Activated naive CD8-positive, alpha-beta T cell treated with anti-CD3 and anti-CD28 coated beads for 36 hours (primary cell): ENCODE data around the gene NSMCE1. TPM values are rescaled to one million over a fixed set of nuclear protein-coding genes. Genes with fewer than 3 reads are reported as not detected.

Source experiments
- DNase-seq: peaks from one replicate; pipeline ENCODE4 v3.0.0; 2021
- H3K27ac Mint-ChIP-seq: one replicate; pipeline ENCODE4 v1.8.0; 2022; ENCODE audit warnings: mild to moderate bottlenecking, moderate library complexity, mixed read lengths
- H3K27me3 Mint-ChIP-seq: one replicate; pipeline ENCODE4 v1.8.0; 2022; ENCODE audit warnings: mild to moderate bottlenecking, mixed read lengths
- H3K36me3 Mint-ChIP-seq: one replicate; pipeline ENCODE4 v1.8.0; 2021; ENCODE audit warnings: mild to moderate bottlenecking, mixed read lengths
- H3K4me1 Mint-ChIP-seq: one replicate; pipeline ENCODE4 v1.8.0; 2021; ENCODE audit warnings: mixed read lengths
- H3K4me3 Mint-ChIP-seq: one replicate; pipeline ENCODE4 v1.8.0; 2022; ENCODE audit warnings: mild to moderate bottlenecking, moderate library complexity, mixed read lengths
- H3K9me3 Mint-ChIP-seq: one replicate; pipeline ENCODE4 v1.8.0; 2022; ENCODE audit warnings: mixed read lengths
- total RNA-seq, 2 experiments: library from RNA; stranded (reverse); gene quantifications; one replicate each; pipeline ENCODE4 v1.2.3, GENCODE V29; 2021

NSMCE1 gene
- total RNA-seq, result 100 to 1,000 TPM; 133 to 146 TPM

DNA sequence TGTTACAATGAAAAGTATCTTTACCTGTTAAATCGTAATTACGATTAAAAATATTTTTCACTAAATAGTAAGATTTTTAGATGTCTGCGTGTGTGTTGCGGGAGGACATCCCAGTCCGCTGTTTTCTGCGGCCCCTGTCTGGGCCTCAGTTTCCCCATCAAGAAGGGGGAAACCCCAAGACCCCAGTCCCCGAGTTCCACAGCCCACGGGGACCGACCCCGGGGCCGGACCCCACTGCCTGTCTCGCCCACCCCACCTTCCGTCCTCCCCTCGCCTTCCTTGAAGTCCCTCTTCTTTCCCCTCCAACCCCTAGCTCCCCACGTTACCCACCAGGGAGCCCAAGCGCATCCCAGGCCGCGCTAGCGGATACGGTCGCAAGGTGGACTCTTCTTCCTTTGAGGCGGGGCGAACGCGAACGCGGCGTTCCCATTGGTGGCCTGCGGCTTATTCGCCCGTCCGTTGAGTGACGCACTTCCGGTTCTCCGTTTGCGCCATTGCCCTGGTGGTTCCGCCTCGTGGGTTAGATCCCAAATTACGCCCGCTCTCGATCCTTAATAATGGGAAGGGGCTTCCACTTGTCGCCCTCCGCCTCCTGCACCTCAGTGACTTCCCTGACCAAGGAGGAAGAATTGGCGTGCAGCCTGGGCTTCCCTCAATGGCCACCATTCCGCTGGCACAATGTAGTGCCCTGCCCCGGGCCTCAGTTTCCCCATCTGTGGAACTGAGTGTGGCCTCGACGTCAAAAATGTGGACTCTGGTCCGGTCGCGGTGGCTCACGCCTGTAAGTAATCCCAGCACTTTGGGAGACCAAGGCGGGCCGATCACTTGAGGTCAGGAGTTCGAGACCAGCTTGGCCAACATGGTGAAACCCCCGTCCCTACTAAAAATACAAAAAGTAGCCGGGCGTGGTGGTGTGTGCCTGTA is at the start of gene NSMCE1:
Gene NSMCE1, minus strand, starts transcription at position 397 of the 924 bp plus-strand sequence. CDS start 11,202 bp downstream, outside the sequence.
- Mint-ChIP-seq H3K36me3 (peaks cover 61% of the 10 kb centered on the region), H3K9me3 (peaks cover 8% of the 10 kb centered on the region), H3K4me1 (peaks cover 70% of the 10 kb centered on the region), H3K27ac (peak within 1 kb of the TSS; percentile 99), H3K4me3 (peak within 1 kb of the TSS; percentile 98), H3K27me3 (no peaks in the 10 kb centered on the region)
- DNase-seq, result peak; percentile 96

DNA sequence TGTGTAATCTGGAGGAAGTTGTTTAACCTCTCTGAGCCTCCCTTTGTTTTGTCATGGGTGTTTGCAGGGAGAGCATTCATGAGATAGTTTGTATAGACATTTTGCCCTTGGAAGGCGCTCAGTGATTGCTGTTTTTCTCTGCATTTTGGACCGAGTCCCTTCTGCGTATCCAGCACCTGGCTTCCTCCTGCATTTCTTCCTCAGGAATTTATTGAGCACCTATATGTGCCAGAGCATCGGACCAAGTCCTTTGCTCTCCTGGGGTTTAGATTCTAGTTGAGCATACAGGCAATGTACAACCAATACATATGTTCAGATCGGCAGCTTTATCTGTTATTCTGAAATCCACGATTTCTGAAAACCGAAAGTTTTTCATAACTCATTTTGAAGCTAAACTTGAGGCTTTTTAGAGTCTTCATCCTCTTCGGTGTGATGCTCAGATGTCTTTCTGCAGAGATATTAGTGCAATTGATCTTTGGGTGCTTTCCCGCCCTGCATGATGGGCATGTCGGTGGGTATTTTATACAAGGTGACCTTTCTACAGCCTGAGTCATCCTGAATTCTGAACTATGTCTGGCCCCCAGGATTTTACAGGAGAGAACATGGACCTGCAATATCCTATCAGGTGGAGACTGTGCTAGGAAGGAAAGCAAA is 49.3 kb upstream of the NSMCE1 start:
- peak; percentile 59 for DNase-seq
- Mint-ChIP-seq H3K27me3 (no peaks in the 10 kb centered on the region), H3K36me3 (peaks cover 77% of the 10 kb centered on the region), H3K4me1 (peaks cover 76% of the 10 kb centered on the region), H3K9me3 (peaks cover 1% of the 10 kb centered on the region), H3K4me3 (peak overlapping the region; percentile 98), H3K27ac (peak overlapping the region; percentile 99)

DNA sequence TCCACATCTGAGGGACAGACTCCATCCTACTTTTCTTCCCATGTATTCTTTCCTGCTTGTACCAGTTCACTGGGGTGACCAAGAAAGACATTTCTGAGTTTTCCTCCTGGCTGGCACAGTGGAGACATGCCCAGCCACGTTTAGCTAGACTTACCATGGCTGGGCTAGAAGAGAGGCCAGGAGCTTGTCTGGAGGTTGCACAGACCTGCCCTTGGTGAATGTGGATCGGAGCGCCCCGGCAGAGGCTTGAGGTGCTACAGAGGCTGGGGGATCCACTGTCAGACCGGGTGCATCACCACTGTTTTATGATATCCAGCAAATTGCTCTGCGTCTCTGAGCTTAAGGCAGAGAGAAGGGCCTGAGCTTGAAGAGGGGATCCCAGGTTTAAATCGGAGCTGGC is 48.7 kb upstream of the NSMCE1 start:
- peaks cover 75% of the 10 kb centered on the region for H3K4me1 Mint-ChIP-seq
- H3K36me3 Mint-ChIP-seq, result peaks cover 72% of the 10 kb centered on the region
- no peaks in the 10 kb centered on the region for H3K27me3 Mint-ChIP-seq
- no peak for DNase-seq
- peak overlapping the region; percentile 98 for H3K4me3 Mint-ChIP-seq
- peak overlapping the region; percentile 99 for H3K27ac Mint-ChIP-seq
- H3K9me3 Mint-ChIP-seq, result no peaks in the 10 kb centered on the region

GRCh38 chr16:27316038-27316680 is 47.6 kb upstream of the NSMCE1 start:
- peak overlapping the region; percentile 99 for H3K27ac Mint-ChIP-seq
- DNase-seq, result no peak
- H3K4me3 Mint-ChIP-seq, result peak overlapping the region; percentile 98
- H3K4me1 Mint-ChIP-seq, result peaks cover 68% of the 10 kb centered on the region
- no peaks in the 10 kb centered on the region for H3K27me3 Mint-ChIP-seq
- H3K36me3 Mint-ChIP-seq, result peaks cover 61% of the 10 kb centered on the region
- H3K9me3 Mint-ChIP-seq, result no peaks in the 10 kb centered on the region

DNA sequence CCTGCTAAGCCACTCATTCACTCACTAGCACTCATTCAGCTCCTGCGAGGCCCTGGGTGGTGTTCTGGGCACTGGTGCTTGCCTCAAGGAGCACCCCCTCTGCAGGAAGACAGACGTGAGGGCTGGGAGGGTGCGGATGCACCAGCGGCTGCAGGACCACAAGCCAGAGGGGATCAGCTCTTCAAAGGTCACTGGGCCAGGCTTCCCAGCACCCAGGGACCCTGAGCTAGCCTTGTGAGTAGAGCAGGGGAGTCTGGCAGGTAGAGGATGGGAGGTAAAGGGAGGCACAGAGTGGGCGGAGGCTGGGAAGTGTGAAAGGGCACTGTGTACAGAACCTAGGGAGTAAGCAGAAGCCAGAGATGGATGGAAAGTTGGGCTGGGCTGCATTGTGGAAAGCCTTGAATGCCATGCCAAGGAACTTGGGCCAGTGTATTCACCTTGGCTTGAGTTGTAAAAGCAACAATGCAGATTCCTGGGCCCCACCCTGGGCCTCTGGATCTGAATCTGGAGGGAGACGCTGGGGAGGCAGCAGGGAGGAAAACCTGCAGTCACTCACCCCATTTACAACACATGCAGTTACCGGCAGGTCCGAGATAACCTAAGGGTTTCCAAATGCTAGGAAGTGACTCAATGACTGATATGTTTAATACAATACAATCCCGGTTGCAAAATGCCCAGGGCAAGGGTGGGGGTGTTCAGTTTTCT is 46.9 kb upstream of the NSMCE1 start:
- Mint-ChIP-seq H3K9me3 (no peaks in the 10 kb centered on the region), H3K4me3 (peak overlapping the region; percentile 98), H3K4me1 (peaks cover 62% of the 10 kb centered on the region), H3K27ac (peak overlapping the region; percentile 99), H3K27me3 (no peaks in the 10 kb centered on the region), H3K36me3 (peaks cover 57% of the 10 kb centered on the region)
- DNase-seq, result peak; percentile 67

DNA sequence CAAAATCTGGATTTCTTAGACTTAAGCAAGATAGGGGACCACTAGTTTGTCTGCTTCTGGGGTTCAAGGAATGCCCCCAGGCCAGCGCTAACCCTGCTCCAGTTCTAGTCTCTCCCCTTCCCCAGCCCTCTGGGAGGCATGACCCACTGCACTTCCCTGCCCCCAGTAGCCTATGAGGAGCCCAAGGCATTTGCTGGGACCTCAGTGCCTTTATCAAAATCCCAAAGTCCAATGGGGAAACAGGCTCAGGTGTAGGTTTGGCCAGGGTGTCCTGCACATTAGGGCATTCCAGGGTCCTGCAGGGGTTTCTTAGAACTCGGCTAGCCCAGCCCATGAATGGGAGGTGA is 46.4 kb upstream of the NSMCE1 start:
- H3K9me3 Mint-ChIP-seq, result no peaks in the 10 kb centered on the region
- no peak for DNase-seq
- H3K4me1 Mint-ChIP-seq, result peaks cover 60% of the 10 kb centered on the region
- H3K27ac Mint-ChIP-seq, result peak overlapping the region; percentile 99
- peaks cover 54% of the 10 kb centered on the region for H3K36me3 Mint-ChIP-seq
- peak overlapping the region; percentile 98 for H3K4me3 Mint-ChIP-seq
- H3K27me3 Mint-ChIP-seq, result no peaks in the 10 kb centered on the region

DNA sequence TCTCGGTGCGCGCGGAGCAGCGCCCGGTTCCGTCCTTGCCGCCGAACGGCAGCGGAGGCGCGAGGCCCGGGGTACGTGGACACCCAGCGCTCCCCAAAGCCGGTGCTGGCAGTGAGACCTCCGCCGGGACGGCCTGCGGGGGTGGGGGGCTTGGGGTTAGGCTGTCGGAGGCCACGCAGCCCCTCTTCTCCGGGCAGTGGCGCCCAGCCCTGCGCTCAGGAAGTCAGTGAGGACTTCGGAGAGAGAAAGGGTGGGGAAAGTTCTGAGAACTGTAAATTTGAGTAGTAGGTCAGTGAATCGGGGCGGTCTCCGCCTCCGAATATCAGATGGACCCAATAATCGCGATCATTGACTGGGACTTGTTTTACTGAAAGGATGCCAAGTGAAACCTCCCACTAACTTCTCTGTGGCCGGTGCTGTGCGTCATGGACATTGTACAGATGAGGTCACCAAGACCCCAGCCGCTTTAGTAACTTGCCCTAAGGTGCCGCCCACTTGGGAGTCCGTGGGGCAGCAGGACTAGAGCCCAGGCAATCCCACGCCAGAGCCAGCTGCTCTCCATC is 45.7 kb upstream of the NSMCE1 start:
- H3K4me3 Mint-ChIP-seq, result peak overlapping the region; percentile 98
- H3K27me3 Mint-ChIP-seq, result no peaks in the 10 kb centered on the region
- peaks cover 53% of the 10 kb centered on the region for H3K4me1 Mint-ChIP-seq
- no peaks in the 10 kb centered on the region for H3K9me3 Mint-ChIP-seq
- H3K36me3 Mint-ChIP-seq, result peaks cover 46% of the 10 kb centered on the region
- peak overlapping the region; percentile 99 for H3K27ac Mint-ChIP-seq
- peak; percentile 79 for DNase-seq

DNA sequence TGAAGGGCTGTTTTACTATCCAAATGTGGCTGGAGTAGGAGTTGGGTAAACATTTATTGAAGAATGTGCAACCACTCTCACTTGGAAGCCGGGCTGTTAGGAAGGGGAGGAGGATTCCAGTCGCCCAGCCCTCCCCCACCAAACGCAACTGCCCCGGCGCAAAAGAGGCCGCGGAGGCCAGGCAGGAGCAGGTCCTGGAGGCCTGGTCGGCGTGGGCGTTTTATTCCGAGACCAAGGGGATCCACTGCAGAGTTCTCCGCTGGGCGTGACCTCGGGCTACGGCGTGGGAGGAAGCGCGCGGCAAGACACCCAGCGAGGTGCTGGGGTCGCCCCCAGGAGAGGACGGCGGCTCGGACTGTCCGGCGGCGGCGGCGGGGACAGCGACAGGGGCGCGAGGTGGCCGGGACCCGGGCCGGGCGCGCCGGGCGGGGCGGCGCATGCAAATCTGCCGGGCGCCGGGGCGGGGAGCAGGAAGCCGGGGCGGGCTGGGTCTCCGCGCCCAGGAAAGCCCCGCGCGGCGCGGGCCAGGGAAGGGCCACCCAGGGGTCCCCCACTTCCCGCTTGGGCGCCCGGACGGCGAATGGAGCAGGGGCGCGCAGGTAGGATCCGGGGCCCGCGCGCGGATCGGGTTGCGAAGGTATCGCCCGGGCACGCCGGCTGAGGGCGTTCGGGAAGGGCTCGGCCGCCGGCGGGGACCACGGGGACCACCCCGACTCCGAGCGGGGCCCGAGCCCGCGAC is 45.0 kb upstream of the NSMCE1 start, which contains the start of gene IL4R:
Gene IL4R, plus strand, starts transcription at position 553 of the 739 bp plus-strand sequence. CDS start 26,230 bp downstream, outside the sequence.
- peak within 1 kb of the TSS; percentile 99 for H3K27ac Mint-ChIP-seq
- no peaks in the 10 kb centered on the region for H3K9me3 Mint-ChIP-seq
- peak; percentile 87 for DNase-seq
- H3K27me3 Mint-ChIP-seq, result no peaks in the 10 kb centered on the region
- H3K4me1 Mint-ChIP-seq, result peaks cover 47% of the 10 kb centered on the region
- peak within 1 kb of the TSS; percentile 98 for H3K4me3 Mint-ChIP-seq
- peaks cover 40% of the 10 kb centered on the region for H3K36me3 Mint-ChIP-seq

DNA sequence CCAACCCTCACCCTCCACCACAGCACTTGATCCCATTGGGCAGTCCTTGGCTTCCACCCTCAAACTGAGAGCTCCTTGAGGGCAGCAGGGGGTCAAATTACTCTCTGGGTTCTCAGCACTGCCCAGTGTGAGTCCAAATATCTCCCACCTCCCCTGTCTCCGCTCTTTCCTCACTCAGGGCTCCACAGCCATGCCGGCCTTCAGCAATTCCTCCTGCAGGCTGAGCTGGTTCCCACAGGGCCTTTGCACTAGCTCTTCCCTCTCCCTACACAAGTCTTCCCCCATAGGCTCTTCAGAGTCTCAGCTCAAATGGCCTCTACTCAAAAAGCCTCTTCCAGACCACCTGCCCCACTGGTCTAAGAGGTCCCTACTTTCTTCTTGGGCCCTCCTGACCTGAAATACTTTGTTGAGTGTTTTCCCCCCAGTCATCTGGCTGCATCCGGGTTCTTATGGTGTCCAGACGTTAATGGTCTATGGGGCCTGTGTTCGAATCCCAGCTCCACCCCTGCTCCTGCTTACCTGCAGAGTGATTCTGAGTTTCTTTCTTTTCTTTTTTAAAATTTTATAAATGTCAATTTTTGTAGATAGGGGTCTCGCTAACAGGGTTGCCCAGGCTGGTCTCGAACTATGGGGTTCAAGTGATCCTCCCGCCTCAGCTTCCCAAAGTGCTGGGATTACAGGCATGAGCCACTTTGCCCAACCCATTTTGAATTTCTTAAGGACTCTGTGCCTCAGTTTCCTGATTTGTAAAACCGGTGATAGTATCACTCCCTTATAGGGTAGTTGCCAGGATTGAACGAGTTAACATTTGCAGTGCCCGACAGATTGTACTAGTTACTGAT is 44.2 kb upstream of the NSMCE1 start:
- H3K4me3 Mint-ChIP-seq, result peak overlapping the region; percentile 83
- peaks cover 2% of the 10 kb centered on the region for H3K9me3 Mint-ChIP-seq
- H3K27me3 Mint-ChIP-seq, result no peaks in the 10 kb centered on the region
- peaks cover 39% of the 10 kb centered on the region for H3K4me1 Mint-ChIP-seq
- H3K27ac Mint-ChIP-seq, result peak overlapping the region; percentile 91
- no peak for DNase-seq
- H3K36me3 Mint-ChIP-seq, result peaks cover 35% of the 10 kb centered on the region

GRCh38 chr16:27311897-27312303 is 43.3 kb upstream of the NSMCE1 start:
- Mint-ChIP-seq H3K36me3 (peaks cover 26% of the 10 kb centered on the region), H3K4me3 (no peak overlapping the region), H3K4me1 (peaks cover 30% of the 10 kb centered on the region), H3K27ac (no peak overlapping the region), H3K9me3 (peaks cover 2% of the 10 kb centered on the region), H3K27me3 (no peaks in the 10 kb centered on the region)
- no peak for DNase-seq

DNA sequence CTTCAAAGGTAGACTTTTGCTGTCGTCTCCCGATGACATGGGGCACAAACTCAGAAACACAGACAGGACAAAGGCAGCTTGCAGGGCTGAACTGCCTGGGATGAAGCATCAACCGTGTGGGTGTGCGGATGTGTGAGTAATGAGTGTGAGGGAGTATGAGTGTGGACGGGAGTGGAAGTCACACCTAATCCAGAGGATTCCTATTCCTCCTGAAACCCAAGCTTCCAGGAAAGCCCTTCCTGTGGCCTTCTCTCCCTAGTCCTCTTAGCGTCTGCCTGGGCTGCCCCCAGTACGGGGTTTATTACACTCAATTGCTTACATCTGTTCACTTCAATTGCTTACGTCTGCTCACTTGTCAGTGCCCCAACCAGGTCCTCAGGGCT is 42.9 kb upstream of the NSMCE1 start:
- Mint-ChIP-seq H3K27me3 (no peaks in the 10 kb centered on the region), H3K4me1 (peaks cover 26% of the 10 kb centered on the region), H3K9me3 (peaks cover 5% of the 10 kb centered on the region), H3K27ac (peak overlapping the region; percentile 43), H3K36me3 (peaks cover 25% of the 10 kb centered on the region), H3K4me3 (no peak overlapping the region)
- no peak for DNase-seq

DNA sequence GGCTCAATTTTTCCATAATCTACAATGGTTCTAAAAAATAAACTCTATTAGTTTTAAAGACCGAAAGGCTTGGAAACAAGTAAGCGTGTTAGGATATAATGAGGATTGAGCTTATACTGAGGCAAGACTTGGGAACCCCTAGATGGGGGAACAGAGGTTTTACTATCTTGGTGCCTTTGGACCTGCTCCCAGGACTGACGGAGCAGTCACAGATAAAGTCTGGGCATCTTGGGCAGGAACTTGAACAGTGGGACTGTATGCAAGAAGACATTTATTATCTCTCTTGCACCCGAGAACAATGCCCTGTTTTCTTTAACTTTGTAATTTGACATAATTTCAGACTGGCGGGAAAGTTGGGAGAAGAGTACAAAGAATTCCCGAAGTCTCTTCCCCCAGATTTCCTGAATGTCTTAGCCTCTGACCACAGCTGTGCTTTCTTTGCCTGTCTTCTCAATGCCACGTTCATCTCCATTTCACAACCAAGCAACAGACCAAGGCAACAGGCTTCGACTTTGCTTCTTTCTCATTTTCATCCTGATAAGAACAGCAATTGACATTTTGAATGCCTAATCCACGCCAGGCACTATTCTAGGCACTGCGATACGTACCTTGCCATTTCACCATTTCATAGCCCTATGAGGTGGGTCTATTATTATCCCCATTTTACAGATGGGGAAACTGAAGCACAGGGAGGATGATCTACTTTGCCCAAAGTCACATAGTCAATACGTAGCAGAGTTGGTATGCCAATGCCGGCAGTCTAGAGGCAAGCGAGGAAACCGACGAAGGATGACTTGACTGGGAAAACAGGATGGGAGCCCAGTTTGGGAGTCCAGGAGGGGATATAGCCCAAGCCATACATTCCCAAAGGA is 42.2 kb upstream of the NSMCE1 start:
- Mint-ChIP-seq H3K9me3 (peaks cover 10% of the 10 kb centered on the region), H3K27me3 (no peaks in the 10 kb centered on the region), H3K4me3 (no peak overlapping the region), H3K27ac (no peak overlapping the region), H3K4me1 (peaks cover 20% of the 10 kb centered on the region), H3K36me3 (peaks cover 21% of the 10 kb centered on the region)
- no peak for DNase-seq
